HTERT RPE-1 (cell line): ENCODE results near the gene WNK1.
"Not testable (repeated sequence)": the region's sequence is repeated elsewhere in the genome, so short reads cannot be mapped to it uniquely, and the experiment has no call there.

Experiments used
- in situ Hi-C: fragments of 300-500 bp; cut with MboI; formaldehyde crosslinking; loops from 4 replicates; pipeline ENCODE4 v1.14.3; 2020; ENCODE audit warnings: low sequenced_read_pairs

The WNK1 gene

GRCh38 chr12:777550-778047 lies 25.2 kb downstream of the WNK1 start:
- in situ Hi-C loops = no loop called here

GRCh38 chr12:778615-779014 lies 26.2 kb downstream of the WNK1 start:
- in situ Hi-C loops = no loop called here

GRCh38 chr12:779745-780734 lies 27.7 kb downstream of the WNK1 start:
- in situ Hi-C loops = no loop called here

- in situ Hi-C loops = no loop called here
Observed at GRCh38 chr12:780750-781379, 28.5 kb downstream of the WNK1 start.

- in situ Hi-C loops = no loop called here
Observed at GRCh38 chr12:785706-786105, 33.3 kb downstream of the WNK1 start.

- in situ Hi-C loops = no loop called here
Observed at GRCh38 chr12:788288-788687, 35.9 kb downstream of the WNK1 start.

GRCh38 chr12:788762-789161 lies 36.4 kb downstream of the WNK1 start:
- in situ Hi-C loops = not testable (repeated sequence)

- in situ Hi-C loops = no loop called here
Observed at GRCh38 chr12:789852-790563, 37.6 kb downstream of the WNK1 start.

- in situ Hi-C loops = no loop called here
Observed at GRCh38 chr12:790608-791007, 38.2 kb downstream of the WNK1 start.

GRCh38 chr12:793037-793436 lies 40.7 kb downstream of the WNK1 start:
- in situ Hi-C loops = no loop called here

- in situ Hi-C loops = no loop called here
Observed at GRCh38 chr12:793711-794110, 41.3 kb downstream of the WNK1 start.

GRCh38 chr12:795305-795704 lies 42.9 kb downstream of the WNK1 start:
- in situ Hi-C loops = no loop called here

- in situ Hi-C loops = no loop called here
Observed at GRCh38 chr12:800401-800800, 48.0 kb downstream of the WNK1 start.

- in situ Hi-C loops = no loop called here
Observed at GRCh38 chr12:802242-803120, 50.1 kb downstream of the WNK1 start.

- in situ Hi-C loops = no loop called here
Observed at GRCh38 chr12:805022-805632, 52.7 kb downstream of the WNK1 start.

GRCh38 chr12:806200-806791 lies 53.9 kb downstream of the WNK1 start:
- in situ Hi-C loops = no loop called here

- in situ Hi-C loops = no loop called here
Observed at GRCh38 chr12:807041-807735, 54.8 kb downstream of the WNK1 start.

GRCh38 chr12:810116-810515 lies 57.7 kb downstream of the WNK1 start:
- in situ Hi-C loops = no loop called here
